HepG2 (cell line): ENCODE measurements around the gene FOXR1. TPM values are rescaled to one million over a fixed set of nuclear protein-coding genes. Genes with fewer than 3 reads are reported as not detected.

Source experiments
- ATAC-seq: fragments of 200-7000 bp; cut with Tn5 transposase; 3 replicates; pipeline ENCODE4 v1.9.1; 2020; ENCODE audit warnings: mild to moderate bottlenecking, moderate library complexity
- BruUV-seq: library from RNA; stranded (reverse); fragments of 400-500 nt; replicated peaks from 2 replicates; lab custom pipeline; 2021; lab: Mats Ljungman, UMichigan
- CTCF ChIA-PET: fragments of 300-600 bp; formaldehyde crosslinking; extraction: SDS; loops from one replicate; lab custom pipeline; 2021; ENCODE audit warnings: low total read pairs, inconsistent platforms, low intra/inter-chr PET ratio; lab: Yijun Ruan, JAX
- POLR2A ChIA-PET: fragments of 350-600 bp; sonication (Branson Sonifier 250); formaldehyde crosslinking; loops from one replicate; lab custom pipeline; 2020; ENCODE audit warnings: antibody characterized with exemption, inconsistent platforms; lab: Yijun Ruan, JAX
- DNase-seq: peaks from one replicate; pipeline ENCODE4 v3.0.0-alpha.2; 2015; ENCODE audit warnings: low spot score
- FAIRE-seq: peaks from 3 replicates; lab custom pipeline; 2011; peaks lifted over from hg19 to GRCh38; lab: Jason Lieb, UNC
- H2AFZ ChIP-seq: one replicate; pipeline ENCODE4 v1.6.1; 2011; ENCODE audit warnings: low read length, inconsistent platforms
- H3K27ac ChIP-seq: fragments of 300-600 bp; 3 replicates; pipeline ENCODE4 v1.8.0; 2011; ENCODE audit warnings: mixed run types, mild to moderate bottlenecking, mixed read lengths, low read length, inconsistent platforms; ENCODE audit not compliant: insufficient read depth; ENCODE audit errors: extremely low read length
- H3K27me3 ChIP-seq, 2 experiments: fragments of 200-600 bp in 1 of 2; 2 replicates in 1 of 2; 3 replicates in 1 of 2; pipeline versions ENCODE4 v1.6.0 to v1.8.0; 2011; ENCODE audit warnings: low read length in 2 of 2, mild to moderate bottlenecking in 2 of 2, moderate library complexity in 2 of 2, inconsistent platforms in 1 of 2; ENCODE audit not compliant: insufficient read depth in 2 of 2, control insufficient read depth in 1 of 2
- H3K36me3 ChIP-seq, 2 experiments: fragments of 200-600 bp in 1 of 2; replicated peaks in 1 of 2; 2 replicates in 1 of 2; 3 replicates in 1 of 2; pipeline versions ENCODE4 v1.5.1 to v1.8.0; 2011; ENCODE audit warnings: low read length in 2 of 2, inconsistent platforms in 1 of 2; ENCODE audit not compliant: insufficient read depth in 2 of 2, control insufficient read depth in 1 of 2
- H3K4me1 ChIP-seq: 2 replicates; pipeline ENCODE4 v1.5.1; 2012; ENCODE audit warnings: low read length, inconsistent platforms; ENCODE audit not compliant: insufficient read depth
- H3K4me2 ChIP-seq: 2 replicates; pipeline ENCODE4 v1.6.0; 2011; ENCODE audit warnings: low read depth, low read length, inconsistent platforms
- H3K4me3 ChIP-seq, 3 experiments: fragments of 200-600 bp in 1 of 3; sonication (generic), shearing (Covaris generic) in 1 of 3; replicated peaks in 1 of 3; 2 replicates each; pipeline ENCODE4 v1.5.1; 2011 to 2016; ENCODE audit warnings: low read length in 3 of 3, inconsistent platforms in 2 of 3, low read depth in 2 of 3, mild to moderate bottlenecking in 2 of 3, control low read depth in 1 of 3, mixed read lengths in 1 of 3; ENCODE audit not compliant: insufficient read depth in 1 of 3
- H3K79me2 ChIP-seq: one replicate; pipeline ENCODE4 v1.6.1; 2011; ENCODE audit warnings: low read length, inconsistent platforms; ENCODE audit not compliant: insufficient read depth
- H3K9ac ChIP-seq: 2 replicates; pipeline ENCODE4 v1.6.0; 2011; ENCODE audit warnings: mild to moderate bottlenecking, low read depth, low read length, inconsistent platforms; ENCODE audit not compliant: insufficient read depth
- H3K9me3 ChIP-seq: 2 replicates; pipeline ENCODE4 v1.5.1; 2012; ENCODE audit warnings: mild to moderate bottlenecking, low read length
- H4K20me1 ChIP-seq: 2 replicates; pipeline ENCODE4 v1.6.0; 2011; ENCODE audit warnings: inconsistent platforms, mild to moderate bottlenecking, low read length, moderate library complexity; ENCODE audit not compliant: insufficient read depth
- NRL ChIP-seq: sonication (generic); formaldehyde crosslinking; IDR thresholded peaks from 2 replicates; pipeline ENCODE4 v1.5.0; 2020; ENCODE audit warnings: missing genetic modification reagents, mild to moderate bottlenecking, moderate library complexity, borderline replicate concordance
- PCBP1 ChIP-seq: fragments of 200-400 bp; formaldehyde crosslinking; IDR thresholded peaks from 2 replicates; pipeline ENCODE4 v1.6.1; 2017; ENCODE audit warnings: mild to moderate bottlenecking, low read depth, low read length, borderline replicate concordance
- REPIN1 ChIP-seq: sonication (generic); formaldehyde crosslinking; IDR thresholded peaks from 2 replicates; pipeline ENCODE4 v1.8.0; 2022; ENCODE audit warnings: missing genetic modification reagents, low read depth, mild to moderate bottlenecking, borderline replicate concordance
- RXRA ChIP-seq: sonication (generic); formaldehyde crosslinking; IDR thresholded peaks from 2 replicates; pipeline ENCODE4 v1.5.1; 2020; ENCODE audit warnings: missing genetic modification reagents
- THAP11 ChIP-seq: IDR thresholded peaks from 2 replicates; pipeline ENCODE4 v1.6.1; 2016; ENCODE audit warnings: missing biosample characterization, missing genetic modification reagents
- ZMYM3 ChIP-seq: sonication (generic); formaldehyde crosslinking; IDR thresholded peaks from 2 replicates; pipeline ENCODE4 v1.5.1; 2020; ENCODE audit warnings: mild to moderate bottlenecking, missing genetic modification reagents
- ZNF772 ChIP-seq: sonication (generic); formaldehyde crosslinking; IDR thresholded peaks from 2 replicates; pipeline ENCODE4 v1.5.0; 2020; ENCODE audit warnings: mild to moderate bottlenecking, missing genetic modification reagents
- ZSCAN31 ChIP-seq: sonication (generic); formaldehyde crosslinking; IDR thresholded peaks from 2 replicates; pipeline ENCODE4 v1.5.0; 2020; ENCODE audit warnings: low read depth, mild to moderate bottlenecking, missing genetic modification reagents
- WGBS: methylation state at CpG from one replicate; pipeline ENCODE4 v1.1.6; 2017; ENCODE audit warnings: low lambda C conversion rate; 5-methylcytosine and 5-hydroxymethylcytosine counted together
- in situ Hi-C: cut with HindIII; loops from 2 replicates; pipeline ENCODE4 v1.10.0; 2017; ENCODE audit warnings: low pct_unique_long_range_greater_than_20kb; ENCODE audit not compliant: extremely low pct_ligation_motif_present
- intact Hi-C: fragments of 100-400 bp; cut with micrococcal nuclease; formaldehyde crosslinking; loops from one replicate; pipeline ENCODE4 v1.10.0; 2022; ENCODE audit not compliant: unreplicated experiment
- polyA plus RNA-seq, 8 experiments: library from polyadenylated mRNA; depleted of rRNA in 3 of 8; stranded (reverse) in 7 of 8; unstranded in 1 of 8; fragments of >200 nt; fragmentation: Illumina TruSeq in 4 of 8; extraction: Trizol in 4 of 8; gene quantifications; 2 replicates each; pipeline versions ENCODE4 v1.2.1 to v1.2.3, GENCODE V29; 2011 to 2016; ENCODE audit warnings: low read depth in 4 of 8, missing spikeins in 1 of 8, mixed read lengths in 1 of 8; ENCODE audit not compliant: insufficient read depth in 1 of 8
- total RNA-seq, 5 experiments: library from RNA; depleted of rRNA; stranded (reverse); fragments of >200 nt; fragmentation: Illumina TruSeq; extraction: Trizol; gene quantifications; 2 replicates each; pipeline ENCODE4 v1.2.3, GENCODE V29; 2016; ENCODE audit warnings: low read depth in 1 of 5
- TF ChIP-seq, protein P1 (sequence below): sonication (generic); formaldehyde crosslinking; IDR thresholded peaks from 2 replicates; pipeline ENCODE4 v1.5.0; 2020; ENCODE audit warnings: mild to moderate bottlenecking, missing genetic modification reagents, moderate library complexity
- TF ChIP-seq, protein P2 (sequence below): sonication (generic); formaldehyde crosslinking; IDR thresholded peaks from 2 replicates; pipeline ENCODE4 v1.4.0; 2020; ENCODE audit warnings: missing genetic modification reagents
- TF ChIP-seq, protein P3 (sequence below), 2 experiments: sonication (generic) in 1 of 2; formaldehyde crosslinking in 1 of 2; IDR thresholded peaks; 2 replicates each; pipeline versions ENCODE4 v1.4.0 to v1.6.1; 2018 to 2020; ENCODE audit warnings: missing genetic modification reagents in 2 of 2, borderline replicate concordance in 1 of 2, low read depth in 1 of 2, mild to moderate bottlenecking in 1 of 2, missing biosample characterization in 1 of 2
- TF ChIP-seq, protein P4 (sequence below): sonication (generic); IDR thresholded peaks from 2 replicates; pipeline ENCODE4 v1.6.1; 2016; ENCODE audit warnings: low read depth, borderline replicate concordance

Gene FOXR1
- total and polyA plus RNA-seq, 2 of the 13 experiments (the other 11 are each of a cell fraction or from before 2014, with no cell fraction given): not detected

DNA sequence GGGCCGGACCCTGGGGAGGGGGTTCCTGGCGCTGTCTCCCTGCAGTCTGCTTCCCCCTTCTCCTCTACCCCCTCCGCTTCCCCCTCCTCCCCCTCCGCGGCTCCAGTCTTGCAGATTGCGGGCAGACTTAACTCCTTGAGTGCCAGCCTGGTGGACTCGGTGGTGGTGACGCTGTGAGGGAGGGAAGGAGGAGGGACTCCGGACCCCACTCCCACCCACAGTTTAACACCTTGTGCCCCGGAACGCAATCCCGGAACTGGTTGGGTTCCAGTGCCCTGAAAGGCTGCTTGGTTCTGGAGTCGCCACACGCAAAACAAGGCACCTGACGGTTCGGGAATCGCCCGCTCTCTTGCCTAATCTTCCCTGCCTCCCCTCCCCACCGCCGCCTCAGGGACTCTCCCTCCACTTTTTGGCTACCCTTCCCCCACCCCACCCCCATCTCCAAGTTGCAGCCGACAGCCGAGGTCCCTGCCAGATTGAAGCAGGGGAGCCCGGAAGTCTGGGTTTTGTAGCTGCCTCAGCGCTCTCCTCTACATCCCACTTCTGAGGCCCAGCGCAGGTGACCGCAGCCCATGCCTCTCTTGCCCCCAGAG, 42.0 kb upstream of the FOXR1 start (continued):
- peak; percentile 30; the same call in 1 of the 2 replicates for TF ChIP-seq THAP11 (CRISPR knock-in tag)
- TF ChIP-seq PCBP1: 0 out of 2 replicates have a peak, but pooled peaks have one; percentile 58
- TF ChIP-seq ZSCAN31 (CRISPR knock-in tag): 0 out of 2 replicates have a peak, but pooled peaks have one; percentile 7
- TF ChIP-seq, protein P1, sequence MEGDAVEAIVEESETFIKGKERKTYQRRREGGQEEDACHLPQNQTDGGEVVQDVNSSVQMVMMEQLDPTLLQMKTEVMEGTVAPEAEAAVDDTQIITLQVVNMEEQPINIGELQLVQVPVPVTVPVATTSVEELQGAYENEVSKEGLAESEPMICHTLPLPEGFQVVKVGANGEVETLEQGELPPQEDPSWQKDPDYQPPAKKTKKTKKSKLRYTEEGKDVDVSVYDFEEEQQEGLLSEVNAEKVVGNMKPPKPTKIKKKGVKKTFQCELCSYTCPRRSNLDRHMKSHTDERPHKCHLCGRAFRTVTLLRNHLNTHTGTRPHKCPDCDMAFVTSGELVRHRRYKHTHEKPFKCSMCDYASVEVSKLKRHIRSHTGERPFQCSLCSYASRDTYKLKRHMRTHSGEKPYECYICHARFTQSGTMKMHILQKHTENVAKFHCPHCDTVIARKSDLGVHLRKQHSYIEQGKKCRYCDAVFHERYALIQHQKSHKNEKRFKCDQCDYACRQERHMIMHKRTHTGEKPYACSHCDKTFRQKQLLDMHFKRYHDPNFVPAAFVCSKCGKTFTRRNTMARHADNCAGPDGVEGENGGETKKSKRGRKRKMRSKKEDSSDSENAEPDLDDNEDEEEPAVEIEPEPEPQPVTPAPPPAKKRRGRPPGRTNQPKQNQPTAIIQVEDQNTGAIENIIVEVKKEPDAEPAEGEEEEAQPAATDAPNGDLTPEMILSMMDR (CRISPR knock-in tag): peak; percentile 5; the same call in 1 of the 2 replicates

DNA sequence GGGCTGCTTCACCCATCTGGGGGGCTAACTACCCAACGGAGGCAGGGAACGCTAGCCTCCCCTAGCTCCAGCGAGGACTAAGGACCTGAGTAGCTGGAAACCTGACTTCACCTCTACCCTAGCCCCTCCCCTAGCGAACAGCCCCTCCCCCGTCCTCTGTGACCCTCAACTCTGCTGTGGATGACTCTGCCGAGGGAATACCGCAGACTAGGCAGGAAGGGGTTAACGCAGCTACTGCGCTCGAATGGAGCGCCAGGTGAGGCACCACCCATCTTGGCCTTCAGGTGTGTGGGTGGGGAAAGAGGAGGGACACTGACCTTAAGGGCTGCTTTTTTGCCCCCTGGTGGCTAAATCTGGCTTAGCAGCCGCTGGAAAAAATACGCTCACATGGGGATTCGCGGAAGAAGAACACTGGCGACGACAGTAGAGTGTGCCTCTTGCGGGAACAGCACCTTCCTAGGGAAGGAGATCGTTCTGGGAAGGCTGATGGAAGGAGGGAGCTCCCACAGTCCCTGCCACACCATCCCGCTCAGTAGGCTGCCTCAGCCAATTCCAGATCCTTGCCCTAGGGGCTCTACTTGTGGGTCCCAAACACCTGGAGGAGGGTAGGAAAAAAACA, 41.4 kb upstream of the FOXR1 start:
- Histone ChIP-seq H3K27me3 (peaks cover 2 to 7% of the 10 kb centered on the region in 2 experiments; a peak in 3 of 5 replicates), H3K9ac (peak overlapping the region; percentile 47; the same call in 1 of the 2 replicates), H3K27ac (no peak overlapping the region), H3K36me3 (no peaks in the 10 kb centered on the region), H2AFZ (no peak overlapping the region), H3K4me1 (peaks cover 53% of the 10 kb centered on the region), H3K4me2 (peak overlapping the region; percentile 90), H3K4me3 (peak overlapping the region; percentile 71 to 89 (median 81)), H4K20me1 (no peaks in the 10 kb centered on the region), H3K79me2 (peaks cover under 1% of the 10 kb centered on the region), H3K9me3 (no peaks in the 10 kb centered on the region)
- FAIRE-seq (peak; percentile 79), DNase-seq (peak; percentile 75), ATAC-seq (peak; percentile 12)
- ChIA-PET CTCF (interaction anchor here (0.8 to 9.8 kb wide), 4 partner anchors 22 to 240 kb away, joined by 3 to 188 read pairs (median 6); partner anchors contain the start of gene UPK2), POLR2A (no interaction called here)
- BruUV-seq: no TSS peak
- in situ Hi-C loops (no loop called here), intact Hi-C loops (loop anchor here (1.0 kb wide), 2 partner anchors 23 to 26 kb away; partner anchors contain the start of gene UPK2)
- WGBS: 0% methylated on average over 12 of the region's 20 CpGs
- TF ChIP-seq, protein P2, sequence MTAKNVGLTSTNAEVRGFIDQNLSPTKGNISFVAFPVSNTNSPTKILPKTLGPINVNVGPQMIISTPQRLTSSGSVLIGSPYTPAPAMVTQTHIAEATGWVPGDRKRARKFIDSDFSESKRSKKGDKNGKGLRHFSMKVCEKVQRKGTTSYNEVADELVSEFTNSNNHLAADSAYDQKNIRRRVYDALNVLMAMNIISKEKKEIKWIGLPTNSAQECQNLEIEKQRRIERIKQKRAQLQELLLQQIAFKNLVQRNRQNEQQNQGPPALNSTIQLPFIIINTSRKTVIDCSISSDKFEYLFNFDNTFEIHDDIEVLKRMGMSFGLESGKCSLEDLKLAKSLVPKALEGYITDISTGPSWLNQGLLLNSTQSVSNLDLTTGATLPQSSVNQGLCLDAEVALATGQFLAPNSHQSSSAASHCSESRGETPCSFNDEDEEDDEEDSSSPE (CRISPR knock-in tag): peak; percentile 29; the same call in 1 of the 2 replicates
- TF ChIP-seq RXRA (peak; percentile 62), REPIN1 (peak; percentile 50; the same call in 1 of the 2 replicates), NRL (CRISPR knock-in tag) (no peak), ZNF772 (0 out of 2 replicates have a peak, but pooled peaks have one; percentile 51), ZMYM3 (CRISPR knock-in tag) (0 out of 2 replicates have a peak, but pooled peaks have one; percentile 15)
- TF ChIP-seq, protein P3, sequence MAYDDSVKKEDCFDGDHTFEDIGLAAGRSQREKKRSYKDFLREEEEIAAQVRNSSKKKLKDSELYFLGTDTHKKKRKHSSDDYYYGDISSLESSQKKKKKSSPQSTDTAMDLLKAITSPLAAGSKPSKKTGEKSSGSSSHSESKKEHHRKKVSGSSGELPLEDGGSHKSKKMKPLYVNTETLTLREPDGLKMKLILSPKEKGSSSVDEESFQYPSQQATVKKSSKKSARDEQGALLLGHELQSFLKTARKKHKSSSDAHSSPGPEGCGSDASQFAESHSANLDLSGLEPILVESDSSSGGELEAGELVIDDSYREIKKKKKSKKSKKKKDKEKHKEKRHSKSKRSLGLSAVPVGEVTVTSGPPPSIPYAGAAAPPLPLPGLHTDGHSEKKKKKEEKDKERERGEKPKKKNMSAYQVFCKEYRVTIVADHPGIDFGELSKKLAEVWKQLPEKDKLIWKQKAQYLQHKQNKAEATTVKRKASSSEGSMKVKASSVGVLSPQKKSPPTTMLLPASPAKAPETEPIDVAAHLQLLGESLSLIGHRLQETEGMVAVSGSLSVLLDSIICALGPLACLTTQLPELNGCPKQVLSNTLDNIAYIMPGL (CRISPR knock-in tag; IDR thresholded peaks at IDR 0.05; ENCODE audit: borderline replicate concordance in 1 of 2, low read depth in 1 of 2): peak; percentile 55 to 68; a peak in 3 of 4 replicates
- TF ChIP-seq, protein P4, sequence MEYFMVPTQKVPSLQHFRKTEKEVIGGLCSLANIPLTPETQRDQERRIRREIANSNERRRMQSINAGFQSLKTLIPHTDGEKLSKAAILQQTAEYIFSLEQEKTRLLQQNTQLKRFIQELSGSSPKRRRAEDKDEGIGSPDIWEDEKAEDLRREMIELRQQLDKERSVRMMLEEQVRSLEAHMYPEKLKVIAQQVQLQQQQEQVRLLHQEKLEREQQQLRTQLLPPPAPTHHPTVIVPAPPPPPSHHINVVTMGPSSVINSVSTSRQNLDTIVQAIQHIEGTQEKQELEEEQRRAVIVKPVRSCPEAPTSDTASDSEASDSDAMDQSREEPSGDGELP: peak; percentile 57; the same call in 1 of the 2 replicates
